ENCODE results near the gene MCTP1.

Gene MCTP1

DNA sequence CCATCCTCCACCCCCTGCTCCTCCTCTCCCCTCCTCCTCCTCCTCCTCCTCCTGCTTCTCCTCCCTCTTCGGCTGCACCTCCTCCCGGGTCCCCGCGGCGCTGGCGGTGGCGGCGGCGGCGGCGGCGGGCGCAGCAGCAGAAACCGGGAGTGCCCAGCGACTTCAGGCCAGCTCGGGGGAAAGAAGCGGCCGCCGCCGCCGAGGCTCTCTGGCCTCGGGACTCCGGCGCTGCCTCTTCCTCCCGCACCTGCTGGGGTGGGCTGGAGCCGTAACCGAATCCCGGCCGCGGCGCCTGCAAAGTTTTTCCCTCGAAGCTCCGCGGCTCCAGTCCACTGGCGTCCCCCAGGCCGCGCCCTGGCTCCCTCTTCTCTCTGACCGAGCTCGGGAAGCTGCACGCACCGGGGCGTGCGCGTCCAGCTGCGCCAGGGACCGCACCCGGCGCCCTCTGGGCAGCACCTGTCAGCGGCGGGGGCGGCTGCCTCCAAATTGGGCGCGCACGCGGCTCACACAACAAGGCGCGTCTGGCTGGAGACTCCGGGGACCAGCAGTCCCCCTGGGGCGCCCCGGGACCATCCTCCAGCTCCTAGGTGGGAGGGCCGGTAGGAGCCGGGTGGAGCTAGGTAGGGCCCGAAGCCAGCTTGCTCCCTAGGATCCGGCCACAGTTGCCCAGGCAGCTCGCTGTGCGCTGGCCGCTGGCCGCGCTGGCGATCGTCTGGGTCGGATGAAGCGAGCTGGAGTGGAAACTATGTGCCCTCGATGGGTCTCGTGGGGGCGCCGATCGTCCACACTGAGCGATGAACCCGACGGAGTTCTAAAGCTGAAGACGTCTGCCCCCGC is at the start of gene MCTP1:
MCTP1 (minus strand) TSS at position 523 of the 837 bp plus-strand sequence.
- DNase-seq, result peak; percentile 32

GRCh38 chr5:95332158-95332557 is 47.3 kb upstream of the MCTP1 start:
- no peak for DNase-seq

DNA sequence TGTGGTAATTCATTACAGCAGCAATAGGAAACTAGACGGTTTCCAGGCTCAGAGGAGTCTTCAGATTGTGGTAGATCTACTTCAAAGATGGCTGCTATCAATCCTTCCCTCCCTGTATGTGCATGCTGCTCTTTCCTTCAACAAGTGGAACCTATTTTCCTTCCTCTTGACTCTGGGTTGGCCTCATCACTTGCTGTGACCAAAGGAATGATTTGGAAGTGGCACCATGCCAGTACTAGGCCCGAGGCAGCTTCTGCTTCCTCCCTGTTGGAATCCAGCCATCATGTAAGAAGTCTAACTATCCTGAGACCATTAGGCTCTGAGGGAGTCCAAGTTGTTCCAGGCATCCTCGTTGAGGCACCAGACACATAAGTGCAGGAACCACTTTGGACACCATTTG is 46.5 kb upstream of the MCTP1 start:
- no peak for DNase-seq

- DNase-seq, result no peak
These were observed 42.3 kb upstream of the MCTP1 start for GRCh38 chr5:95327211-95327610.

DNA sequence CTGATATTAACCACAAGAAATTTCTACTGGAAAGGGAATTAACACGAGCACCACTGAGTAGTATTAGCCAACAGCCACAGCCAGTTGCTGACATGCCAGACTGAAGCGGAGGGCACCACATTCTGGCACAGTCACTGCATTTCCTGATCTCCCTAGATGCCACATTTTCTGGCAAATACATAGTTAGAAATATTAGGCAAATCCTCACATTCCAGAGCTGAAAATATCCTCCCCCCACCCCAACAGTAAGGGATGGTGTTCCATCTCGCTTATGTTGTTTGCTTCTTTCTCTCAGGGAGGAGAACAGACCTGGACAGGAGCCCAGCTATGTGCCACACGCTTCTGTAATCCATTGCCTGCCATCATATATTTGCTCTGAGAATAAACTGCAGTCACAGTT is 32.8 kb upstream of the MCTP1 start:
- DNase-seq, result no peak

DNA sequence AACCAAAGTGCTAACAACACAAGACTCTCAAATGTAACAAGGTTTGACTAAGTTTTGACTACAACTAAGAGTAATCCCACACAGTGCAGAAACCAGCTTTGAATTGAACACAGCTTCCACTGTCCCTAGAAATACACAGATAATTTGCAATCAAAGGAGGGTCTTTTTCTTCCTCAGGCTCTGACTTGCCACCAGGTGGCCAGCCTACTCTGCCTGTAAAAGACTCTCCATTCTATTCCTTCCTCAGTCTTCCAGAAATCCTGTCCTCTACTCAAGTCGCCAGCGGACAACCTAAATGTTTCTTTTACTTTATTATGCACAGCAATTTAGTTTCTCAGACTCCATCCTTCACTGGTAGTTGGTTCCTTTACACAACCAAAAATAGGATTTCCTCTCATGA is 32.2 kb upstream of the MCTP1 start:
- no peak for DNase-seq

DNA sequence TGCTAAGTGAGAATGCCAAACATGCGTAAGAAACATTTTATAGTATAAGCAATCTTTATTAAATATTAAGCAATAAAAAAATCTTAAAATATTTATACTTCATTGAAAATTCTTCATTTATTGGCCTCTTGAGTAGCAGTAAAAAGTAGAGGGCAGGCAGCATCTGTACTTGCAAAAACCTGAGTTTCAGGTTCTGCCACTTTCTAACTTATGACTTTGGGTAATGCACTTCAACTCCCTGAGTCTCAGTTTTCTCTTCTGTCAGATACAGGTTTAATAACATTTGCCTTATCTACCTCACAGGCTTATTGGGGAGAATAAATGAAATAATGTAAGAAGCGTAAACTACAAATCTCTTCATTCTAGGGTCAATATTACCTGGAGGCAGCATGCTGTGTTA is 19.8 kb upstream of the MCTP1 start:
- DNase-seq, result no peak

- no peak for DNase-seq
These were observed 13.8 kb upstream of the MCTP1 start for GRCh38 chr5:95298651-95299050.

- no peak for DNase-seq
These were observed 11.4 kb upstream of the MCTP1 start for GRCh38 chr5:95296291-95296690.

- no peak for DNase-seq
These were observed 488 bp upstream of the MCTP1 start for GRCh38 chr5:95285409-95285755.

GRCh38 chr5:95283761-95284571 is 928 bp downstream of the MCTP1 start:
- peak; percentile 30 for DNase-seq

DNA sequence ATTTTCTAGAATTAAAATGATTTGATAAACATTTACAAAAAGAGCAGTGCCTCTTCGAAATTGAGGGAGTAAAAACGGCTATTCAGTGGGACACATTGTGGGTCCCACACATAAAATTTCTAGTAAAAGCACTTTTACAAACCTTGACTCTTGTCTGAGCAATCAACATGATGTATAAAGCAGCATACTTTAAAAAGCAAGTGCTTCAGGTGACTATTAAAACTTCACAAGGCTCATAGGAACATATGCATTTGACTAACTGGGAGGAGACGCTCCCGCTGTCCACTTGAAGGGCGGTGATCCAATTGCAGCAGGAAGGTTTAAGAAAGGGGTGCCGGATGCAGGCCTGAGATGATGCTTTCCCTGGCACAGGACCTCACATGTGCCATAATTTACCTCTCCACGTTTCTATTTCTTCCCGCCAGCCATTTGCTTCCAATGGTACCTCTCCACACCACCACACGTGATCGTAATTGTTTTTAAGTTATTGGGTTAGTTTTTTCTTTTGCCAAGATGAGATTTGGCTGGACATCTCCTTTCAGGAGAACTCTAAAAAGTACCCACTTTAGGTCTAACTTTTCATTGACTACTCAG is 1.8 kb downstream of the MCTP1 start:
- DNase-seq, result no peak

DNA sequence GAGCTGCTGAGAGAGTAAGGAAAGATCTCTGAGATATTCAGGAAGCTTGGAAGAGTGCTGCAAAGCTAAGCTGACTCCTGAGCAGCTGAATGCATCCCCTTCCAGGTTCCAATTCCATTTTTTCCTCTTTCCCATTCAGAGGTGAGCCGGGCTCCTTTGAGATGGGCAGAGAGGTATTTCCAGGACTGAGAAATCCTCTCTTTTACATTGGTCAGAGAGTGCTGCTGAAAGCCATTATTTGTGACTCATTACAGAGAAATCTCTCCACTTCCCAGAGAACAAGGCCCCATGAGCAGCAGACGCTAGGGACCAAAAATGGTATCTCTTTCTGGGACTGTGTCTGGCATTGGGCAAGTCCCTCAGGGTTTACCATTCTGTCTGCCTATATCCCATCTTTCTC is 3.7 kb downstream of the MCTP1 start:
- DNase-seq, result no peak

DNA sequence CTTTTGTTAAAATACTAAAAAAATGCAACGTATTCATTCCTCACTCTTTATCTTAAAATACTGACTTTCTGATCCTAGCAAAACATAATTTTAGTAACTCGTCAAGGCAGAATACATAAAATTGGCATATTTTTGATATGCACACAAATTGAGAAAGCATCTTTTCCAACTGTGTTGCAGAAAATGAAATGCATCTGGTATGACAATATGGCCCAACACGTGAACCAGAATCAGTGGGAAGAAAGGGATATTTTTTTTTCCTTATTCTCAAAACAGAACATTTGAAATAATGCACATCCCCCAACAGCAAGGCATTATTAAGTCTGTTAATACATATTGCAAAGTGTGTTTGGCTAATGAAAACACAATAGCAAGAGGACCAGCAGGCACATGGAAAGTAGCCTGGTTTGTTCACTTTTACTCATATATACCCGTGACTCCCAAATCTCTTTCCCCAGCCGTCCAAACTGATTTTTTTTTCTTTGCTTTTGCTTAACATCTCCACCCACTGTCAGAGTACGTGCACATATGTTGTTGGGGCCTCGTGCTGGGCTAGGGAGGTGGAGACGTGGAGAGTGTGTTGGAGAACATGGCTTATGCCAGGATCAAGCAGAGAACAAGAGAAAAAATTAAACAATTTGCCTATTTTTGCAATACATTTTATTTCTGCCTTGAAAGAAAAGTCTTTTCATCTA is 4.3 kb downstream of the MCTP1 start:
- DNase-seq, result no peak

GRCh38 chr5:95274011-95274410 is 10.9 kb downstream of the MCTP1 start:
- DNase-seq, result no peak

- DNase-seq, result no peak
These were observed 12.5 kb downstream of the MCTP1 start for GRCh38 chr5:95272316-95272929.

GRCh38 chr5:95262933-95263660 is 21.8 kb downstream of the MCTP1 start:
- DNase-seq, result no peak

GRCh38 chr5:95261437-95262175 is 23.3 kb downstream of the MCTP1 start:
- DNase-seq, result no peak

GRCh38 chr5:95256991-95257390 is 27.9 kb downstream of the MCTP1 start:
- no peak for DNase-seq

DNA sequence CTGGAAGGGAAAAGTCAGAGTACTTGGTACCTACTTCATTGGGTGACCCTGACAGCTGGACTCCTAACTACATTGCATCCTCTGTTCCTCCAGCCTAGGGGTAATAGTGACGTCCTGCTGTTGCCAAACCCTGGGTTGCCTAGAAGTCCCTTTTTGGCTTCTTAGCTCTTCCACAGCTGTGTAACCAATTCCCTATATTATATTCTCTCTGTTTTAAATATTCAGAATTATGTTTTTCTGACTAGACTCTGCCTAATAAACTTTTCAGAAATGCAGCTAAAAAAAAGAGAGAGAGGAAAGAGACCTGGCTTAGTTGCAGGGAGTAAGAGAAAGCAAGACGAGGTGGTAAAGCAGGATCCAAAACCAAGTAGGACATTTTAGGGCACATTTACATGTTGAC is 28.4 kb downstream of the MCTP1 start:
- no peak for DNase-seq

- no peak for DNase-seq
These were observed 32.1 kb downstream of the MCTP1 start for GRCh38 chr5:95252801-95253200.

All from activated CD4-positive, CD25-positive, alpha-beta regulatory T cell treated with anti-CD3 and anti-CD28 coated beads, Interleukin-2, amount 50 U/mL, for 72 hours (primary cell).